AG04450 (cell line): Measurements from ENCODE around the gene DMAC1. TPM values are rescaled to one million over a fixed set of nuclear protein-coding genes. Genes with fewer than 3 reads are reported as not detected.
A peak's percentile ranks its signal among the peaks of the same experiment; 100 is the strongest.

Experiments
- CTCF ChIA-PET: fragments of 300-600, 350-600 bp; formaldehyde crosslinking; extraction: SDS; loops from one replicate; lab custom pipeline; 2022; ENCODE audit warnings: antibody characterized with exemption, inconsistent platforms; lab: Charles Lee
- POLR2A ChIA-PET: fragments of 350-600 bp; formaldehyde crosslinking; extraction: SDS; loops from one replicate; lab custom pipeline; 2021; ENCODE audit warnings: antibody characterized with exemption, inconsistent platforms; lab: Yijun Ruan, JAX
- DNase-seq: peaks from one replicate; pipeline ENCODE4 v3.0.0-alpha.2; 2011; ENCODE audit warnings: low read depth, low spot score
- H3K27ac ChIP-seq: one replicate; pipeline ENCODE4 v1.5.1; 2012; ENCODE audit warnings: low read depth, low read length, control low read depth
- H3K27me3 ChIP-seq: one replicate; pipeline ENCODE4 v1.6.0; 2012; ENCODE audit warnings: low read length; ENCODE audit not compliant: control insufficient read depth, insufficient read depth
- H3K4me3 ChIP-seq: 2 replicates; pipeline ENCODE4 v1.5.1; 2011; ENCODE audit warnings: mild to moderate bottlenecking, low read depth, low read length, control low read depth
- H3K9me3 ChIP-seq: 2 replicates; pipeline ENCODE4 v1.5.1; 2012; ENCODE audit warnings: low read length; ENCODE audit not compliant: control insufficient read depth, insufficient read depth
- CTCF ChIP-seq: IDR thresholded peaks from 2 replicates; pipeline ENCODE4 v1.5.1; 2011; ENCODE audit warnings: low read depth, low read length, control low read depth, inconsistent platforms
- polyA minus RNA-seq: library from RNA; depleted of rRNA, polyadenylated mRNA; stranded (reverse); fragments of >200 nt; gene quantifications from 2 replicates; pipeline ENCODE4 v1.2.3, GENCODE V29; 2011; rRNA and poly(A)+ RNA removed
- polyA plus RNA-seq: library from polyadenylated mRNA; depleted of rRNA; stranded (reverse); fragments of >200 nt; gene quantifications from 2 replicates; pipeline ENCODE4 v1.2.3, GENCODE V29; 2011; rRNA removed

The DMAC1 gene, protein sequence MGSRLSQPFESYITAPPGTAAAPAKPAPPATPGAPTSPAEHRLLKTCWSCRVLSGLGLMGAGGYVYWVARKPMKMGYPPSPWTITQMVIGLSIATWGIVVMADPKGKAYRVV
- polyA plus RNA-seq (31.3 and 34.7 TPM in 2 replicates), polyA minus RNA-seq (6.5 and 7.0 TPM in 2 replicates)

GRCh38 chr9:7799234-7799943, at the start of gene DMAC1:
Gene DMAC1, minus strand, starts transcription at chr9:7799778. Its CDS starts 44 bp downstream, at chr9:7799734.
- ChIA-PET CTCF (interaction anchor here (0.6 kb wide), 1 partner anchor 1034 kb away, joined by 6 read pairs; no protein-coding TSS in a partner anchor), POLR2A (no interaction called here)
- no peak for TF ChIP-seq CTCF

DNA sequence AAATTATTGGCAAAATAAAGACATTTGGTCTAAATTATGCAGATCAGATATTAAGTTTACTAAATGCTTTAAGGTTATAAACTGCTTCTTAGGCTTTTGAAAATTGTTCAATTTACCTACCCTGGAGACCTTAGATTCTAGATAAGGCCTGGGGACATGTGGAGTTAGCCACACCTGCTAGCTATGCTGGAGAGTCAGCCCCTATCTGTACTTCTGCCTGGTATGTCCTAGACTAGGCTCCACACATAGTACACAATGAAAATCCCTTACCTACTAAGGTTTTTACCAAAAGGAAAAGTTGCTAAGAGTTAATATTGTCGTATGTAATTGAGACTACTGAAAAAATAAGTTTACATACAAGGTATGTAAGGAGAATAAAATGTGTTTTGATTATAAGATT, 49.8 kb upstream of the DMAC1 start:
- Histone ChIP-seq H3K27ac (no peak overlapping the region), H3K4me3 (no peak overlapping the region), H3K27me3 (no peaks in the 10 kb centered on the region), H3K9me3 (no peaks in the 10 kb centered on the region)
- no peak for DNase-seq
- ChIA-PET POLR2A (no interaction called here), CTCF (no interaction called here)
- no peak for TF ChIP-seq CTCF

More at GRCh38 chr9:7799234-7799943, at the start of gene DMAC1:
- no peaks in the 10 kb centered on the region for H3K27me3 ChIP-seq
- peak within 1 kb of the TSS; percentile 79 for H3K4me3 ChIP-seq
- peak; percentile 53 for DNase-seq
- H3K27ac ChIP-seq = peak within 1 kb of the TSS; percentile 55
- H3K9me3 ChIP-seq = no peaks in the 10 kb centered on the region

DNA sequence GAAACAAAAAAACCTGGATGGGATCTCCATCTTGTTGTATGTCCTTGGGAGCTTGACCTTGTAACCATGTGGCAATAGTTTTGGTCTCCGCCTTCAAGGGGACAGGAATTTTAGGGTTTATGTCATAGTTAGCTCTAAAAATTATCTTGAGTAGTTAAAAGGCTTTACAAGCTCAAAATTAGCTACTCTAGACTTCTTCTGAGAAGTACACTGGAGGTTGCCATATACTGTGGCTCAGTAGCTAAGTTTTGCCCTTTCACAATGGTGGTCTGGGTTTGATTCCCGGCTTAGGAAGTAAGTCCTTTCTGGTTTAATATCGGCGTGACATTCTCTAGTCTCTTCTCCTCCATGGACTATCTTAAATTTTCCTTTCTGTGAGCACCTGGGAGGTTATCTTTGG, 48.9 kb upstream of the DMAC1 start:
- DNase-seq = no peak
- Histone ChIP-seq H3K27me3 (no peaks in the 10 kb centered on the region), H3K27ac (no peak overlapping the region), H3K9me3 (no peaks in the 10 kb centered on the region), H3K4me3 (no peak overlapping the region)
- ChIA-PET CTCF (no interaction called here), POLR2A (no interaction called here)
- TF ChIP-seq CTCF = no peak

DNA sequence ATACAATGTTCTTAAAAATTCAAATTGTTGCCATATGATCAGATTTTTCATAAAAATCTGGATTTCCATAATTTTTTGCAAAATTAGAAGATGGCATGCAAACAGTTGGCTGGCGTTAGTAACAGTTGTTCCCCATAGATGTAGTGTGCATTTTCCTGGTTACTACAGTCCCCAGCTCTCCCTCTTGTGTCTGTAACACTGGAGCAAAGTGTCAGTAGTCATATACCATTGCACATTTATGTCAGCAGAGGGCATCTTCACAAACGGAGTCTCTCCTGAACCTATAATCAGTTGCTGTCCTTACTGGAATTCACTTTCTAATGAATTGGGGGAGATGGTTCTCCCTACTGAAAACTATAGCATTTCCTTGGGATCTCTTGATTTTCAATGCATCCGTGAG, 44.7 kb upstream of the DMAC1 start:
- ChIA-PET CTCF (no interaction called here), POLR2A (no interaction called here)
- Histone ChIP-seq H3K27me3 (no peaks in the 10 kb centered on the region), H3K4me3 (no peak overlapping the region), H3K27ac (no peak overlapping the region), H3K9me3 (no peaks in the 10 kb centered on the region)
- DNase-seq = no peak
- TF ChIP-seq CTCF = peak; percentile 25

DNA sequence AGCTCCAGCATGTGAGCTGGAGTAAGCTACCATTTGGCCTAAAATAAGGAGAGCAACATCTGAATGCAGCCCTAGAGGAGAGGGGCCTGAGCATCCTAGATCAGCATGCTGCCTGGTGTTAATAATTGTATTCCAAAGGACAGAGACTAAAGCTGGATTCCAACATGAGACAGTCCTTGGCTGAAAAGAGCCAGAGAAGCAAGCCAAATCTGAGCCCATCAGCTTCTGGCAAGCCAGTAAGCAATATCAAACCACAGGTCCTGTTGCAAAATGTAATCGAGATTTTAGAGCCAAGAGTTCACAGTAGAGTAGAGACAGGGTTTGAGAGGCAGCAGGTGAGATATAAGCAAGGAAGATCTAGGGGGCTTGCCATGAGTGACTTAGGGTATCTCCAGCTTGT, 42.3 kb upstream of the DMAC1 start:
- Histone ChIP-seq H3K27me3 (no peaks in the 10 kb centered on the region), H3K9me3 (no peaks in the 10 kb centered on the region), H3K27ac (no peak overlapping the region), H3K4me3 (no peak overlapping the region)
- TF ChIP-seq CTCF = no peak
- ChIA-PET CTCF (no interaction called here), POLR2A (no interaction called here)
- DNase-seq = no peak
